Osteoblast (primary cell): Measurements from ENCODE around the gene P4HA2. TPM values are rescaled to one million over a fixed set of nuclear protein-coding genes. Genes with fewer than 3 reads are reported as not detected.
A peak's percentile ranks its signal among the peaks of the same experiment; 100 is the strongest.

Experiments
- DNase-seq: peaks from one replicate; pipeline ENCODE4 v3.0.0; 2011; ENCODE audit warnings: low spot score, mixed read lengths; ENCODE audit not compliant: insufficient read length; ENCODE audit errors: missing footprints
- H2AFZ ChIP-seq: 2 replicates; pipeline ENCODE4 v1.6.0; 2011; ENCODE audit warnings: mild to moderate bottlenecking, low read length
- H3K27ac ChIP-seq: 2 replicates; pipeline ENCODE4 v1.5.1; 2011; ENCODE audit warnings: mild to moderate bottlenecking, low read depth, low read length, moderate library complexity
- H3K27me3 ChIP-seq: 2 replicates; pipeline ENCODE4 v1.6.0; 2012; ENCODE audit warnings: mild to moderate bottlenecking, control low read depth, inconsistent platforms, low read length, moderate library complexity; ENCODE audit not compliant: insufficient read depth
- H3K36me3 ChIP-seq: 2 replicates; pipeline ENCODE4 v1.5.1; 2011; ENCODE audit warnings: mild to moderate bottlenecking, low read length, control low read depth, moderate library complexity; ENCODE audit not compliant: insufficient read depth
- H3K4me1 ChIP-seq: 2 replicates; pipeline ENCODE4 v1.5.1; 2011; ENCODE audit warnings: mild to moderate bottlenecking, low read length, control low read depth, moderate library complexity; ENCODE audit not compliant: insufficient read depth
- H3K4me2 ChIP-seq: 2 replicates; pipeline ENCODE4 v1.6.0; 2011; ENCODE audit warnings: mild to moderate bottlenecking, low read length; ENCODE audit not compliant: insufficient read depth
- H3K4me3 ChIP-seq: fragments of 200-600 bp; sonication (generic); 3 replicates; pipeline ENCODE4 v1.5.1; 2012; ENCODE audit warnings: mild to moderate bottlenecking, low read length, inconsistent platforms; ENCODE audit not compliant: insufficient read depth
- H3K79me2 ChIP-seq: 2 replicates; pipeline ENCODE4 v1.6.0; 2012; ENCODE audit warnings: mild to moderate bottlenecking, low read length, control low read depth, inconsistent platforms; ENCODE audit not compliant: insufficient read depth
- H3K9me3 ChIP-seq: 2 replicates; pipeline ENCODE4 v1.5.1; 2011; ENCODE audit warnings: low read depth, low read length, control low read depth
- H4K20me1 ChIP-seq: 2 replicates; pipeline ENCODE4 v1.6.0; 2012; ENCODE audit warnings: mild to moderate bottlenecking, low read length, control low read depth; ENCODE audit not compliant: insufficient read depth
- CTCF ChIP-seq: IDR thresholded peaks from 2 replicates; pipeline ENCODE4 v1.5.1; 2011; ENCODE audit warnings: mild to moderate bottlenecking, low read depth, low read length, moderate library complexity; ENCODE audit errors: extremely low read depth
- total RNA-seq: library from RNA; depleted of rRNA; stranded (reverse); fragments of >200 nt; gene quantifications from 2 replicates; pipeline ENCODE4 v1.2.3, GENCODE V29; 2012

P4HA2 gene
- total RNA-seq, 1 donor, result 186 TPM

- Histone ChIP-seq H3K4me1 (peaks cover 81% of the 10 kb centered on the region), H3K27ac (peak overlapping the region; percentile 98), H3K79me2 (peaks cover 72% of the 10 kb centered on the region), H4K20me1 (peaks cover 53% of the 10 kb centered on the region), H3K36me3 (peaks cover 36% of the 10 kb centered on the region), H3K27me3 (no peaks in the 10 kb centered on the region), H2AFZ (no peak overlapping the region), H3K9me3 (no peaks in the 10 kb centered on the region), H3K4me2 (peak overlapping the region; percentile 98), H3K4me3 (peak overlapping the region; percentile 81)
- DNase-seq, result peak; percentile 94
- no peak for TF ChIP-seq CTCF
Observed at GRCh38 chr5:132260714-132261551, 33.3 kb upstream of the P4HA2 start.

GRCh38 chr5:132260051-132260450, 32.4 kb upstream of the P4HA2 start:
- H4K20me1 ChIP-seq, result peaks cover 52% of the 10 kb centered on the region
- H3K36me3 ChIP-seq, result peaks cover 33% of the 10 kb centered on the region
- H3K27ac ChIP-seq, result peak overlapping the region; percentile 98
- no peak for TF ChIP-seq CTCF
- H3K27me3 ChIP-seq, result no peaks in the 10 kb centered on the region
- peak overlapping the region; percentile 98 for H3K4me2 ChIP-seq
- no peaks in the 10 kb centered on the region for H3K9me3 ChIP-seq
- peaks cover 67% of the 10 kb centered on the region for H3K79me2 ChIP-seq
- no peak for DNase-seq
- H3K4me3 ChIP-seq, result peak overlapping the region; percentile 81
- H2AFZ ChIP-seq, result no peak overlapping the region
- peaks cover 72% of the 10 kb centered on the region for H3K4me1 ChIP-seq

GRCh38 chr5:132259069-132259851, 31.6 kb upstream of the P4HA2 start:
- H3K9me3 ChIP-seq, result no peaks in the 10 kb centered on the region
- no peak overlapping the region for H2AFZ ChIP-seq
- peaks cover 60% of the 10 kb centered on the region for H3K79me2 ChIP-seq
- no peak for TF ChIP-seq CTCF
- peak; percentile 96 for DNase-seq
- peaks cover 70% of the 10 kb centered on the region for H3K4me1 ChIP-seq
- peaks cover 51% of the 10 kb centered on the region for H4K20me1 ChIP-seq
- peak overlapping the region; percentile 81 for H3K4me3 ChIP-seq
- peak overlapping the region; percentile 98 for H3K4me2 ChIP-seq
- peak overlapping the region; percentile 98 for H3K27ac ChIP-seq
- no peaks in the 10 kb centered on the region for H3K27me3 ChIP-seq
- peaks cover 28% of the 10 kb centered on the region for H3K36me3 ChIP-seq
